GM12875 (cell line): ENCODE data around the gene LMF2.

Experiments
- H3K4me3 ChIP-seq: one replicate; pipeline ENCODE4 v1.5.1; 2011; ENCODE audit warnings: low read depth, low read length, control low read depth
- CTCF ChIP-seq: IDR thresholded peaks from 2 replicates; pipeline ENCODE4 v1.5.1; 2011; ENCODE audit warnings: low read depth, mild to moderate bottlenecking, control low read depth, inconsistent platforms, low read length, moderate library complexity, borderline replicate concordance; ENCODE audit not compliant: insufficient read depth

Gene LMF2

DNA sequence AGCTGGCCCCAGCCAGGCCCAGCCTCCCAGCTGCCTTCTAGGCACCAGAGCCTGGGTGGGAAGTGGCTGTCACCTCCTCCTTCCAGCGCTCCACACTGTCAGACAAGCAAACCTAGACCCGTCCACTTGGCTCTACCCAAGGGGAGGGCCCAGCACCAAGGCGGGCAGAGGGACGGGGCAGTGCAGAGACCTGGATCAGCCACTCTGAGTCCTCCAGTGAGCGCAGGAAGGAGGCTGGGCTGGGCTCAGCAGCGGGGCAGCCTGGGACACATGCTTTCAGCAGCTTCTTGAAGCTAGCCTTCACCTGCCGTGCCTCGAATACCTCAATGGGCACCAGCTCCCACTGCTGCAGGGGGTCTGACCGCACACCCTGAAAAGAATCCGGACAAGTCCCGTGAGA, 51.5 kb downstream of the LMF2 start:
- no peak overlapping the region for H3K4me3 ChIP-seq
- TF ChIP-seq CTCF: no peak

DNA sequence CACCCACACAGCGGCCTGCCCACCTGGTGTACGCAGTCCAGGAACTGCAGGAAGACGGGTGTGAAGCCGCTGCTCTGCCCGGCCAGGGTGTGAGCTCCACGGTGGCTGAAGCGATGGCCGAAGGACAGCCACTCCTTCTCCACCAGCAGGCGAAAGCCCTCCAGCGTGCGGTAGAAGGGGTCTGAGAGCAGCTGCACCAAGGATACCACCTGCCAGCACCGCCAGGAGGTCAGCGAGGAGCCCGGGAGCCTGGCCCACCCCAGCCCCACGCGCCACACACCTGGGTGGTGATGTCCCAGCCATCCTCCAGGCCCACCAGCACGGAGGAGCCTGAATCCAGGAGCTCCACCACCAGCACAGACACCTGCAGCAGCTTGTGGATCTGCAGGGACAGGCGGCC, 52.3 kb downstream of the LMF2 start:
- TF ChIP-seq CTCF: no peak
- H3K4me3 ChIP-seq: no peak overlapping the region

DNA sequence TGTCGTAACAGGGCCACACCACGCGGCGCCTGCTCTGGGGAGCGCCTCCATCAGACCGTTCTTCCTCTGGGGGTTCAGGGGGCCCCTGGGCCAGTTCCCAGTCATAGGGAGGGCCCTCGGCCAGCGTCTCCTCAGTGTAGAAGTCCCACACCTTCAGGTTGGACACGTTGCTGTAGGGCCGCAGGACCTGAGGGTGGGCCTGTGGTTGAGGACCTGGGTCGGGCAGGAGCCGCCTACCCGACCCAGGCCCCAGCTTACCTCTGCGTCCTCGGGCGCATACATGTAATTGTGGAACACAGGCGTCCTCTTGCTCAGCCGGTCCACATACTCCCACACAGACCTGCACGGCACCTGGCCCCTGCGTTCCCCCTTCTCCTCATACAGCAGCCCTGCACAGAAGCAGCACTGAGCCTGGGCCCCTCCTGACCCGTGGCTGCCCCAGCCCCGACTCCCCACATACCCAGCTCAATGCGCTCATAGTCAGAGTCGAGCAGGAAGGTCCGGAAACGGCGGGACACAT, 52.9 kb downstream of the LMF2 start:
- no peak for TF ChIP-seq CTCF
- no peak overlapping the region for H3K4me3 ChIP-seq
